Parathyroid adenoma (tissue), 2 donors: Measurements from ENCODE around the gene AMPD3.

Experiments
- H2AFZ ChIP-seq: fragments of 300-600 bp; sonication (generic); one replicate; pipeline ENCODE4 v1.7.0; 2017; ENCODE audit warnings: antibody characterized with exemption, mild to moderate bottlenecking
- H3K27ac ChIP-seq: fragments of 300-600 bp; sonication (generic); one replicate; pipeline ENCODE4 v1.7.0; 2017
- H3K27me3 ChIP-seq: fragments of 300-600 bp; sonication (generic); one replicate; pipeline ENCODE4 v1.7.0; 2017; ENCODE audit warnings: low read length; ENCODE audit not compliant: control insufficient read depth, insufficient read depth
- H3K36me3 ChIP-seq: fragments of 300-600 bp; sonication (generic); one replicate; pipeline ENCODE4 v1.7.0; 2017; ENCODE audit warnings: low read length; ENCODE audit not compliant: control insufficient read depth, insufficient read depth
- H3K4me1 ChIP-seq: fragments of 300-600 bp; sonication (generic); one replicate; pipeline ENCODE4 v1.7.0; 2017; ENCODE audit warnings: control low read depth
- H3K4me2 ChIP-seq: fragments of 300-600 bp; sonication (generic); one replicate; pipeline ENCODE4 v1.7.0; 2017; ENCODE audit warnings: low read length
- H3K4me3 ChIP-seq: fragments of 300-600 bp; sonication (generic); one replicate; pipeline ENCODE4 v1.7.0; 2017; ENCODE audit warnings: low read depth, low read length
- H3K79me2 ChIP-seq: fragments of 300-600 bp; sonication (generic); one replicate; pipeline ENCODE4 v1.7.0; 2017; ENCODE audit warnings: control low read depth
- H3K9ac ChIP-seq: fragments of 300-600 bp; sonication (generic); one replicate; pipeline ENCODE4 v1.7.0; 2017; ENCODE audit warnings: mild to moderate bottlenecking
- H3K9me3 ChIP-seq: fragments of 300-600 bp; sonication (generic); one replicate; pipeline ENCODE4 v1.7.0; 2017; ENCODE audit warnings: low read length; ENCODE audit not compliant: control insufficient read depth
- TF ChIP-seq, protein P1 (sequence below): fragments of 300-600 bp; sonication (generic); IDR thresholded peaks from one replicate; pipeline ENCODE4 v1.7.0; 2017; ENCODE audit warnings: antibody characterized with exemption, mild to moderate bottlenecking
- donor health status: primary hyperparathyroidism.

The AMPD3 gene

DNA sequence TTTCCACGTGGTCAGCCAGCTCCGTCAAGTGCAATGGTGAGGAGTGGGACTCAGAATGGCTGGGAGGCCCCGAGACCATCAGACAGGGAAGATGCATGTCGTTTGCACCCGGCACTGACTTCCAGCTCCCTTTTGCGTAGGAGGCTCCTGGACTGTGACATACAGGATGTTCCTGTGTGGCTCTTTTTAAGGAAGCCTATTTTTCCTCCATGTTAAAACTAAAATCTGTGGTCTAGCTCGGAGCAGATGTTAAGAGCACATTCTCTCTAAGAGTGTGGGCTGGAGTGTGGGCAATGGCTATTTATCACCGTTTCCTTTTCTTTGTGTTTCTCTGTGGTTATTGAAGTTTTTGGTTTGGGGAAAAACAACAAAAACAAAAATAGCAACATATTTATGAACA is 40.9 kb upstream of the AMPD3 start:
- no peaks in the 10 kb centered on the region for H3K9me3 ChIP-seq
- no peaks in the 10 kb centered on the region for H3K4me1 ChIP-seq
- H3K27me3 ChIP-seq: no peaks in the 10 kb centered on the region
- no peaks in the 10 kb centered on the region for H3K36me3 ChIP-seq
- no peak overlapping the region for H3K4me3 ChIP-seq
- no peak overlapping the region for H3K9ac ChIP-seq
- TF ChIP-seq, protein P1, sequence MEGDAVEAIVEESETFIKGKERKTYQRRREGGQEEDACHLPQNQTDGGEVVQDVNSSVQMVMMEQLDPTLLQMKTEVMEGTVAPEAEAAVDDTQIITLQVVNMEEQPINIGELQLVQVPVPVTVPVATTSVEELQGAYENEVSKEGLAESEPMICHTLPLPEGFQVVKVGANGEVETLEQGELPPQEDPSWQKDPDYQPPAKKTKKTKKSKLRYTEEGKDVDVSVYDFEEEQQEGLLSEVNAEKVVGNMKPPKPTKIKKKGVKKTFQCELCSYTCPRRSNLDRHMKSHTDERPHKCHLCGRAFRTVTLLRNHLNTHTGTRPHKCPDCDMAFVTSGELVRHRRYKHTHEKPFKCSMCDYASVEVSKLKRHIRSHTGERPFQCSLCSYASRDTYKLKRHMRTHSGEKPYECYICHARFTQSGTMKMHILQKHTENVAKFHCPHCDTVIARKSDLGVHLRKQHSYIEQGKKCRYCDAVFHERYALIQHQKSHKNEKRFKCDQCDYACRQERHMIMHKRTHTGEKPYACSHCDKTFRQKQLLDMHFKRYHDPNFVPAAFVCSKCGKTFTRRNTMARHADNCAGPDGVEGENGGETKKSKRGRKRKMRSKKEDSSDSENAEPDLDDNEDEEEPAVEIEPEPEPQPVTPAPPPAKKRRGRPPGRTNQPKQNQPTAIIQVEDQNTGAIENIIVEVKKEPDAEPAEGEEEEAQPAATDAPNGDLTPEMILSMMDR: no peak
- H2AFZ ChIP-seq: no peak overlapping the region
- no peak overlapping the region for H3K4me2 ChIP-seq
- no peaks in the 10 kb centered on the region for H3K79me2 ChIP-seq
- H3K27ac ChIP-seq: no peak overlapping the region

GRCh38 chr11:10414659-10415058 is 40.4 kb upstream of the AMPD3 start:
- no peak overlapping the region for H3K9ac ChIP-seq
- no peaks in the 10 kb centered on the region for H3K4me1 ChIP-seq
- H3K27me3 ChIP-seq: no peaks in the 10 kb centered on the region
- H3K27ac ChIP-seq: no peak overlapping the region
- no peak overlapping the region for H3K4me2 ChIP-seq
- H3K79me2 ChIP-seq: no peaks in the 10 kb centered on the region
- no peaks in the 10 kb centered on the region for H3K9me3 ChIP-seq
- H3K4me3 ChIP-seq: no peak overlapping the region
- TF ChIP-seq, protein P1: no peak
- no peak overlapping the region for H2AFZ ChIP-seq
- H3K36me3 ChIP-seq: no peaks in the 10 kb centered on the region

DNA sequence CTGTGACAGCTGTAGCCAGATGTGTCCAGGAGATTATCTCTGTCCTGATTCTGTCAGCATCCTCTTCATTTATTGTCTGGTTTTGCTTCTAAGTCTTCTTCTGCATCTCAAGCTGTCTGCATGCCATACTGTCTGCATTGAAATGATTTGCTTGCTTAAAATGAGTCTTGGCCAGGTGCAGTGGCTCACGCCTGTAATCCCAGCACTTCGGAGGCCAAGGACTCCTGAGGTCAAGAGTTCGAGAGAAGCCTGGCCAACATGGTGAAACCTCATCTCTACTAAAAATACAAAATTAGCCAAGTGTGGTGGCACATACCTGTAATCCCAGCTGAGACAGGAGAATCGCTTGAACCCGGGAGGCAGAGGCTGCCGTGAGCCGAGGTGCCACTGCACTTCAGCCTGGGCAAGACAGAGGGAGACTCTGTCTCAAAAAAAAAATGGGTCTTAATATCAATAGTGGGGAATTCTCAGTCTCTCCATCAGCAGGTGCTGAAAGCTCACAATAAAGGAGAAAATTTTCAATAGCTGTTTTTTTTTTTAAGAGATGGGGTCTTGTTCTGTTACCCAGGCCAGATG is 39.2 kb upstream of the AMPD3 start:
- no peaks in the 10 kb centered on the region for H3K79me2 ChIP-seq
- H3K9me3 ChIP-seq: no peaks in the 10 kb centered on the region
- no peak overlapping the region for H3K4me2 ChIP-seq
- no peaks in the 10 kb centered on the region for H3K27me3 ChIP-seq
- no peak overlapping the region for H3K9ac ChIP-seq
- no peak overlapping the region for H3K27ac ChIP-seq
- TF ChIP-seq, protein P1: no peak
- H2AFZ ChIP-seq: no peak overlapping the region
- H3K36me3 ChIP-seq: no peaks in the 10 kb centered on the region
- H3K4me3 ChIP-seq: no peak overlapping the region
- no peaks in the 10 kb centered on the region for H3K4me1 ChIP-seq

- no peak overlapping the region for H3K4me2 ChIP-seq
- H3K9ac ChIP-seq: no peak overlapping the region
- no peak overlapping the region for H3K4me3 ChIP-seq
- no peaks in the 10 kb centered on the region for H3K4me1 ChIP-seq
- H3K27me3 ChIP-seq: no peaks in the 10 kb centered on the region
- H3K27ac ChIP-seq: no peak overlapping the region
- H3K79me2 ChIP-seq: no peaks in the 10 kb centered on the region
- no peaks in the 10 kb centered on the region for H3K9me3 ChIP-seq
- no peak overlapping the region for H2AFZ ChIP-seq
- H3K36me3 ChIP-seq: no peaks in the 10 kb centered on the region
- TF ChIP-seq, protein P1: no peak
Measured at GRCh38 chr11:10418259-10418949, 36.7 kb upstream of the AMPD3 start.

- TF ChIP-seq, protein P1: no peak
Measured at GRCh38 chr11:10418950-10419310, 36.1 kb upstream of the AMPD3 start.

More at GRCh38 chr11:10418950-10419310, 36.1 kb upstream of the AMPD3 start:
- Histone ChIP-seq H3K27me3 (no peaks in the 10 kb centered on the region), H3K36me3 (no peaks in the 10 kb centered on the region), H3K9ac (no peak overlapping the region), H3K27ac (no peak overlapping the region), H3K9me3 (no peaks in the 10 kb centered on the region), H2AFZ (no peak overlapping the region), H3K4me3 (no peak overlapping the region), H3K4me2 (no peak overlapping the region), H3K79me2 (no peaks in the 10 kb centered on the region), H3K4me1 (no peaks in the 10 kb centered on the region)
